MCF 10A (cell line): Measurements from ENCODE around the gene BSPRY. TPM values are rescaled to one million over a fixed set of nuclear protein-coding genes. Genes with fewer than 3 reads are reported as not detected.
"Not testable (repeated sequence)": the region's sequence is repeated elsewhere in the genome, so short reads cannot be mapped to it uniquely, and the experiment has no call there.

Experiments used
- BruUV-seq: library from RNA; stranded (reverse); fragments of 400-500 nt; replicated peaks from 2 replicates; lab custom pipeline; 2021; lab: Mats Ljungman, UMichigan
- CTCF ChIA-PET: fragments of 300-600 bp; sonication (Branson Sonifier 250); formaldehyde crosslinking; extraction: SDS; loops from one replicate; lab custom pipeline; 2021; ENCODE audit warnings: antibody characterized with exemption, inconsistent platforms; lab: Yijun Ruan, JAX
- POLR2A ChIA-PET: fragments of 300-600, 350-650 bp; sonication (Branson Sonifier 250); formaldehyde crosslinking; extraction: SDS; loops from one replicate; lab custom pipeline; 2020; ENCODE audit warnings: antibody characterized with exemption, inconsistent platforms; lab: Yijun Ruan, JAX
- DNase-seq: peaks from one replicate; pipeline ENCODE4 v3.0.0-alpha.2; 2018; ENCODE audit not compliant: unreplicated experiment
- H3K27ac Mint-ChIP-seq: one replicate; pipeline ENCODE4 v1.8.0; 2022; ENCODE audit warnings: mild to moderate bottlenecking, low read depth, mixed read lengths; ENCODE audit not compliant: unreplicated experiment
- H3K27me3 Mint-ChIP-seq: one replicate; pipeline ENCODE4 v1.8.0; 2022; ENCODE audit warnings: mixed read lengths; ENCODE audit not compliant: insufficient read depth, unreplicated experiment
- H3K36me3 Mint-ChIP-seq: one replicate; pipeline ENCODE4 v1.8.0; 2022; ENCODE audit warnings: mild to moderate bottlenecking, moderate library complexity, mixed read lengths; ENCODE audit not compliant: insufficient read depth, unreplicated experiment
- H3K4me1 Mint-ChIP-seq: one replicate; pipeline ENCODE4 v1.8.0; 2022; ENCODE audit warnings: mixed read lengths; ENCODE audit not compliant: insufficient read depth, unreplicated experiment
- H3K4me3 Mint-ChIP-seq: one replicate; pipeline ENCODE4 v1.8.0; 2022; ENCODE audit warnings: mild to moderate bottlenecking, moderate library complexity, mixed read lengths; ENCODE audit not compliant: unreplicated experiment
- H3K9me3 Mint-ChIP-seq: one replicate; pipeline ENCODE4 v1.8.0; 2022; ENCODE audit warnings: mixed read lengths; ENCODE audit not compliant: unreplicated experiment
- intact Hi-C: fragments of 100-400 bp; cut with micrococcal nuclease; formaldehyde crosslinking; loops from 2 replicates; pipeline ENCODE4 v1.14.1; 2022
- total RNA-seq: library from RNA; stranded (reverse); gene quantifications from 2 replicates; pipeline ENCODE4 v1.2.3, GENCODE V29; 2022
- TF ChIP-seq, protein P1 (sequence below): fragments of 200-600 bp; IDR thresholded peaks from one replicate; pipeline ENCODE4 v1.8.0; 2022; ENCODE audit warnings: antibody characterized with exemption, mild to moderate bottlenecking; ENCODE audit not compliant: unreplicated experiment

The BSPRY gene
- total RNA-seq, 1 experiment from 2014 or later = 0.21 TPM

DNA sequence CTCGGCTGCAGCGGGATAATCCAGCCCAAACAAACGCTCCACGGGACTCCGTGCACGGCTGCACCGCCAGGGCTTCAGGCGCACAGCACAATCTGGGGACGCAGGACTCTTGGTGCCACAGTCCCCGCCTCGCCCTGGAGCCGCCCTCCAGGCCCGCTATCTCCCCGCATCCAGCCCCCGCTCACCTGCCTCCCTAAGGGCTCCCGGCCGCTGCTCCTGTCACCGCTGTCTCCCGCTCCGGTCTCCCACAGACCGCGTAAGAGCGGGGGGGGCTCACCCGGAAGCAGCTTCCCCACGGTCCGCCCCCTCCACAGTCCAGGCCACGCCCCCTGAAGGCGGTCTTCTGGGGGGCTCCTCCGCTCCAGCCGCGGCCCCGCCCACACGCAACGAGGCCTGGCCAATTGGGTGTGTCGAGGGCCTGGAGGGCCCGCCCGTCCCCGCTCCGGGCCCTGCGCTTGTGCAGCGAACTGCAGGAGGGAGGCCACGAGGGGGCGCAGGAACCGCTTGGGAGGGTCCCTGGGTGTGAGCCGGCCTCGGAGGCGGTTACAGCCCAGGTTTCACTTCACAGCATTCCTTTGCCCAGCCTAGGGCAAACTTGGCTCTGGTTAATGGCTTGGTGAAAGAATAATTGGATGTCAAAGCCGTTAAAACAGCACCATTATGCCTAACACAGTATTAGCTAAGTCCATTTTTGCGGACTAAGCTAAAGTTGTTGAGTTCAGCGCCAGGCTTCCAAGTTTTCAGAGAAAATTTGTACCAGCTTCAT, 51.9 kb downstream of the BSPRY start, which contains the start of gene ALAD:
Gene ALAD, minus strand, starts transcription at position 258 of the 766 bp plus-strand sequence. CDS start 7,725 bp downstream, outside the sequence.
- ChIA-PET CTCF (interaction anchor here (0.5 to 12.6 kb wide), 25 partner anchors 9 to 615 kb away, joined by 3 to 141 read pairs (median 4); partner anchors contain the start of genes BSPRY, C9orf43, CDC26 and POLE3), POLR2A (interaction anchor here (0.6 to 3.6 kb wide), 9 partner anchors 9 to 257 kb away, joined by 3 to 48 read pairs (median 5); partner anchors contain the start of genes C9orf43, CDC26, HDHD3 and POLE3)
- Mint-ChIP-seq H3K27ac (peak within 1 kb of the TSS; percentile 82), H3K9me3 (no peaks in the 10 kb centered on the region), H3K36me3 (no peaks in the 10 kb centered on the region), H3K4me1 (peaks cover 12% of the 10 kb centered on the region), H3K4me3 (peak within 1 kb of the TSS; percentile 97), H3K27me3 (no peaks in the 10 kb centered on the region)
- intact Hi-C loops = loop anchor here (1.0 to 10.0 kb wide), 4 partner anchors 92 to 476 kb away; no protein-coding TSS in a partner anchor
- TF ChIP-seq, protein P1, sequence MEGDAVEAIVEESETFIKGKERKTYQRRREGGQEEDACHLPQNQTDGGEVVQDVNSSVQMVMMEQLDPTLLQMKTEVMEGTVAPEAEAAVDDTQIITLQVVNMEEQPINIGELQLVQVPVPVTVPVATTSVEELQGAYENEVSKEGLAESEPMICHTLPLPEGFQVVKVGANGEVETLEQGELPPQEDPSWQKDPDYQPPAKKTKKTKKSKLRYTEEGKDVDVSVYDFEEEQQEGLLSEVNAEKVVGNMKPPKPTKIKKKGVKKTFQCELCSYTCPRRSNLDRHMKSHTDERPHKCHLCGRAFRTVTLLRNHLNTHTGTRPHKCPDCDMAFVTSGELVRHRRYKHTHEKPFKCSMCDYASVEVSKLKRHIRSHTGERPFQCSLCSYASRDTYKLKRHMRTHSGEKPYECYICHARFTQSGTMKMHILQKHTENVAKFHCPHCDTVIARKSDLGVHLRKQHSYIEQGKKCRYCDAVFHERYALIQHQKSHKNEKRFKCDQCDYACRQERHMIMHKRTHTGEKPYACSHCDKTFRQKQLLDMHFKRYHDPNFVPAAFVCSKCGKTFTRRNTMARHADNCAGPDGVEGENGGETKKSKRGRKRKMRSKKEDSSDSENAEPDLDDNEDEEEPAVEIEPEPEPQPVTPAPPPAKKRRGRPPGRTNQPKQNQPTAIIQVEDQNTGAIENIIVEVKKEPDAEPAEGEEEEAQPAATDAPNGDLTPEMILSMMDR = peak; percentile 86
- BruUV-seq = no TSS peak
- DNase-seq = peak; percentile 98

DNA sequence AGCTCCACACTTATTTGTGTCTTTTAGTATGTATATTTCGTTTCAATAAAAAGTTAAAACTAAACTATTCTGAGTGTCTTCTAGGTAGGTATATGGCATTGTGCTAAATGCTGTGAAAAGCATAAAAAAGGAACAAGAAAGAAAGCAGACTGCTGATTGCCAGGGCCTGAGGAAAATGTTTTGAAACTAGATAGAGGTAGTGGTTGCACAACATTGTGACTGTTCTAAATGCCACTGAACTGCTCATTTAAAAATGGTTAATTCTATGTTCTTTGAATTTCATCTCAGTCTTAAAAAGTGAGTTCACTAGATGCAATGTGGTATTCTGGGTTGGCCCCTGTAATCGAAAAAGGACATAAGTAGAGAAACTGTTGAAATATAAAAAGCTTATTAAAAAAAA, 54.3 kb downstream of the BSPRY start:
- Mint-ChIP-seq H3K4me3 (no peak overlapping the region), H3K27me3 (no peaks in the 10 kb centered on the region), H3K36me3 (peaks cover 20% of the 10 kb centered on the region), H3K4me1 (peaks cover 27% of the 10 kb centered on the region), H3K9me3 (no peaks in the 10 kb centered on the region), H3K27ac (no peak overlapping the region)
- intact Hi-C loops = loop anchor here (10.0 kb wide), 1 partner anchor 479 kb away; no protein-coding TSS in a partner anchor
- no peak for DNase-seq
- POLR2A ChIA-PET = interaction anchor here (1.1 to 3.6 kb wide), 3 partner anchors 18 to 128 kb away, joined by 3 to 25 read pairs (median 3); partner anchors contain the start of genes CDC26, PRPF4 and WDR31
- CTCF ChIA-PET = interaction anchor here (0.6 to 12.6 kb wide), 12 partner anchors 48 to 1248 kb away, joined by 3 to 141 read pairs (median 4); partner anchors contain the start of genes CDC26 and PRPF4
- BruUV-seq = no TSS peak
- TF ChIP-seq, protein P1 = no peak

DNA sequence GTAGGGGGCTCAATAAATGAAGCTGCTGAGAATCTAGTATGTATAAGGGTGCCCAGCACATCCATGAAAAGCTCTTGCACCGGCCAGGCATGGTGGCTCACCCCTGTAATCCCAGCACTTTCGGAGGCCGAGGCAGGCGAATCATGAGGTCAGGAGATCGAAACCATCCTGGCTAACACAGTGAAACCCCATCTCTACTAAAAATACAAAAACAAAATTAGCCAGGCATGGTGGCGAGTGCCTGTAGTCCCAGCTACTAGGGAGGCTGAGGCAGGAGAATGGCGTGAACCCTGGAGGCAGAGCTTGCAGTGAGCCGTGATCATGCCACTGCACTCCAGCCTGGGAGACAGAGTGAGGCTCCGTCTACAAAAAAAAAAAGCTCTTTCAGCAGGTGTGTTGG, 57.0 kb downstream of the BSPRY start:
- POLR2A ChIA-PET = interaction anchor here (0.7 kb wide), 1 partner anchor 131 kb away, joined by 3 read pairs; the partner anchor contains the start of genes CDC26 and PRPF4
- not testable (repeated sequence) for H3K27me3 Mint-ChIP-seq, DNase-seq, H3K27ac Mint-ChIP-seq, H3K4me3 Mint-ChIP-seq, BruUV-seq, H3K9me3 Mint-ChIP-seq
- H3K36me3 Mint-ChIP-seq = peaks cover 32% of the 10 kb centered on the region
- intact Hi-C loops = loop anchor here (10.0 kb wide), 1 partner anchor 482 kb away; no protein-coding TSS in a partner anchor
- CTCF ChIA-PET = interaction anchor here (0.6 to 12.6 kb wide), 23 partner anchors 8 to 1732 kb away, joined by 3 to 141 read pairs (median 4); partner anchors contain the start of genes CDC26, PRPF4 and SLC31A2
- H3K4me1 Mint-ChIP-seq = peaks cover 24% of the 10 kb centered on the region

DNA sequence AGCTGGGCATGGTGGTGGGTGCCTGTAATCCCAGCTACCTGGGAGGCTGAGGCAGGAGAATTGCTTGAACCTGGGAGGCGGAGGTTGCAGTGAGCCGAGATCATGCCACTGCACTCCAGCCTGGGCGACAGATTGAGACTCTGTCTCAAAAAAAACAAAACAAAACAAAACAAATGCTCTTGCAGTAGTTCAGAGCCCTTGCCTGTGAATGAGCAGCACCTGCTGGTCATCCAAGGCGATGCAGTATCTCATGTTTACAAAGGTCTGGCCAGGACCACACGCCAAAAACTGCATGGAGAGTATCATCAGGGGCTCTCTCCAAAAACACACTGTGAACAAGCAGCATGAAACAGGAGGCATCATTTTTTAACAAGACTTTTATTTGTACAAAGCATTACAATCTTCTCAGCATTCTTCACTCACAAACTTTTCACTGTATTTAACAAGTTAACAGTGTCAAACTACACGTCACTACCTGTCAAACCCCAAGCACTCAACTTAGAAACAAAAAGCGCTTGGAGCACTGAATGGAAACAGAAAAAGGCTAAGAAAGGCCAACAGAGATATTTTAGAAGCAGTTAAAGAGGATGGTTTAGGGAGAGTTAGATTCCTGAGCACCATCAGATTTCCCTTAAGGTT, 57.7 kb downstream of the BSPRY start:
- not testable (repeated sequence) for H3K27ac Mint-ChIP-seq, BruUV-seq, H3K27me3 Mint-ChIP-seq, H3K9me3 Mint-ChIP-seq
- intact Hi-C loops = loop anchor here (1.0 to 10.0 kb wide), 2 partner anchors 98 to 482 kb away; no protein-coding TSS in a partner anchor
- ChIA-PET POLR2A (interaction anchor here (0.7 kb wide), 1 partner anchor 131 kb away, joined by 3 read pairs; the partner anchor contains the start of genes CDC26 and PRPF4), CTCF (interaction anchor here (0.6 to 12.6 kb wide), 18 partner anchors 9 to 295 kb away, joined by 3 to 141 read pairs (median 4); partner anchors contain the start of genes CDC26, PRPF4 and SLC31A2)
- Mint-ChIP-seq H3K4me1 (peaks cover 19% of the 10 kb centered on the region), H3K36me3 (peaks cover 32% of the 10 kb centered on the region), H3K4me3 (peak overlapping the region; percentile 22)
- TF ChIP-seq, protein P1 = peak; percentile 80
- peak; percentile 63 for DNase-seq
